Cardiac fibroblast (primary cell): Measurements from ENCODE around the gene SLC7A14.
"Not testable (repeated sequence)": the region's sequence is repeated elsewhere in the genome, so short reads cannot be mapped to it uniquely, and the experiment has no call there.

Source experiments
- DNase-seq, 2 donors: peaks; one replicate each; pipeline versions ENCODE4 v3.0.0 to v3.0.0-alpha.2; 2010; ENCODE audit warnings: low read depth in 2 of 2
- H3K4me3 ChIP-seq, 2 donors: replicated peaks in 1 of 2; 1 replicate in 1 of 2; 2 replicates in 1 of 2; pipeline ENCODE4 v1.5.1; 2011; ENCODE audit warnings: low read depth in 2 of 2, low read length in 2 of 2, mild to moderate bottlenecking in 2 of 2, moderate library complexity in 1 of 2
- TF ChIP-seq, protein P1 (sequence below): IDR thresholded peaks from one replicate; pipeline ENCODE4 v1.5.1; 2011; ENCODE audit warnings: low read depth, mild to moderate bottlenecking, low read length, inconsistent platforms

Gene SLC7A14

DNA sequence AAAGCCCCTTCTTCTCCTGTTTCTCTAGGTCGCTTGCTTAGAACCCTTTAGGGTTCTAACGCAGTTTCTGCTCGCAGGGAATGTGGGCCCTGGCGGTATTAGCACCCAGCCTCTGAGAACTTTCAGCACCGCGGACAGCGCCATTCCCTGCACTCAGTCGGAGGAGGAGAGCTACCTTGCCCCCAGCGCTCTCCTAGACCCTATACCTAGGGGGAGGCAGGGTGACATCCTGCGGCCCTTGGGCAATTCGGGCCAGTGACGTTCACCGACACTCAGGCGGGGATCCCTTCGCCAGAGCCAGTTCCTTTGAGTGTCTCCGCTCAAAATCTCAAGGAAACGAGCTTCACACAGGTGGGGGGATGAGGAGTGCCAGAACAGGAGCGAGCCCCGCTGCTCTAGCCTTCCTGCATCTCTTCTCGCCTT lies 1.3 kb downstream of the SLC7A14 start:
- no peak overlapping the region for H3K4me3 ChIP-seq
- DNase-seq = peak; percentile 68
- TF ChIP-seq, protein P1, sequence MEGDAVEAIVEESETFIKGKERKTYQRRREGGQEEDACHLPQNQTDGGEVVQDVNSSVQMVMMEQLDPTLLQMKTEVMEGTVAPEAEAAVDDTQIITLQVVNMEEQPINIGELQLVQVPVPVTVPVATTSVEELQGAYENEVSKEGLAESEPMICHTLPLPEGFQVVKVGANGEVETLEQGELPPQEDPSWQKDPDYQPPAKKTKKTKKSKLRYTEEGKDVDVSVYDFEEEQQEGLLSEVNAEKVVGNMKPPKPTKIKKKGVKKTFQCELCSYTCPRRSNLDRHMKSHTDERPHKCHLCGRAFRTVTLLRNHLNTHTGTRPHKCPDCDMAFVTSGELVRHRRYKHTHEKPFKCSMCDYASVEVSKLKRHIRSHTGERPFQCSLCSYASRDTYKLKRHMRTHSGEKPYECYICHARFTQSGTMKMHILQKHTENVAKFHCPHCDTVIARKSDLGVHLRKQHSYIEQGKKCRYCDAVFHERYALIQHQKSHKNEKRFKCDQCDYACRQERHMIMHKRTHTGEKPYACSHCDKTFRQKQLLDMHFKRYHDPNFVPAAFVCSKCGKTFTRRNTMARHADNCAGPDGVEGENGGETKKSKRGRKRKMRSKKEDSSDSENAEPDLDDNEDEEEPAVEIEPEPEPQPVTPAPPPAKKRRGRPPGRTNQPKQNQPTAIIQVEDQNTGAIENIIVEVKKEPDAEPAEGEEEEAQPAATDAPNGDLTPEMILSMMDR = no peak

DNA sequence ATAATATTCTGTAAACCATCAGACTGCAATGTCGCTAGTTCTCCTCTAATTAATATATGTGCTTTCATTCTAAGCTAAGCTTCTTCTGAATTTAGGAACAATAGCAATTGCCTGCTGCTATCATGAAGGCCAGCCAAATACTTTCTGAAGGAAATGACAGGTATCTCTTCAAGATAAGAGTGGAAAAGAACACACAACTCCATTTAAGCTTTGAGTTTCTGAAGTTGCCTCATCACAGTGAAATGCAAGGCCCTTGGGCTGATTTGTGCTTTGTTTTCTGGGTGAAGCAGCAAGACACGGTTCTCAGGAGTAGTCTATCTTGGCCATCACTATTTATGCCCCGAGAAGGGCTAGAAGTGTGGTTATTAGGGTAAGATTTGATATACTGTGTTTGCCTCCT lies 6.2 kb downstream of the SLC7A14 start:
- TF ChIP-seq, protein P1 = no peak
- DNase-seq = no peak
- H3K4me3 ChIP-seq = no peak overlapping the region

GRCh38 chr3:170572665-170573253 lies 13.1 kb downstream of the SLC7A14 start:
- DNase-seq = peak; percentile 66 to 90
- H3K4me3 ChIP-seq = no peak overlapping the region

DNA sequence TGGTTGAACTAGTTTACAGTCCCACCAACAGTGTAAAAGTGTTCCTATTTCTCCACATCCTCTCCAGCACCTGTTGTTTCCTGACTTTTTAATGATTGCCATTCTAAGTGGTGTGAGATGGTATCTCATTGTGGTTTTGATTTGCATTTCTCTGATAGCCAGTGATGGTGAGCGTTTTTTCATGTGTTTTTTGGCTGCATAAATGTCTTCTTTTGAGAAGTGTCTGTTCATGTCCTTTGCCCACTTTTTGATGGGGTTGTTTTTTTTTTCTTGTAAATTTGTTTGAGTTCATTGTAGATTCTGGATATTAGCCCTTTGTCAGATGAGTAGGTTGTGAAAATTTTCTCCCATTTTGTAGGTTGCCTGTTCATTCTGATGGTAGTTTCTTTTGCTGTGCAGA lies 18.3 kb downstream of the SLC7A14 start:
- DNase-seq, H3K4me3 ChIP-seq: not testable (repeated sequence)

More at GRCh38 chr3:170572665-170573253, 13.1 kb downstream of the SLC7A14 start:
- TF ChIP-seq, protein P1 = no peak

- TF ChIP-seq, protein P1 = no peak
- no peak for DNase-seq
- no peak overlapping the region for H3K4me3 ChIP-seq
These were observed 19.5 kb downstream of the SLC7A14 start for GRCh38 chr3:170566413-170566812.

DNA sequence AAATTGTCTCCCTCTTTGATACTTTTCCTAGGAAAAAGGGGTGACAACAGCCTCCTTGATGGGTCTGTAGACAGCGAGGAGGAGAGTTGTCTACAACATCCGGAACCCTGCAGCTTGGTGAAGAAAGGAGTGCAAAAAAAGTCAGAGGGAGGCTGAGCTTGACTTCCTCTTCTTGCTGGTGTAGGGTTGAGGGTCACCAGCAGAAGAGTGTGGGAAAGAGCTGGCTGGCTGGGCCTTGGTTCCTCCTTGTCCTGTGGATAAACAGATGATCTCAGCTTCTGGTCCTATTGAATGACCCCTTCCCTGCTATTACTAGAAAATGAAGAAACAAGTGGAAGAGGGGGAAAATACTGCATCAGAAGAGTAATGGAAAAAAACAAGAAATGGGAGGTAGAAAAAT lies 20.4 kb downstream of the SLC7A14 start:
- TF ChIP-seq, protein P1 = no peak
- DNase-seq = no peak
- no peak overlapping the region for H3K4me3 ChIP-seq

DNA sequence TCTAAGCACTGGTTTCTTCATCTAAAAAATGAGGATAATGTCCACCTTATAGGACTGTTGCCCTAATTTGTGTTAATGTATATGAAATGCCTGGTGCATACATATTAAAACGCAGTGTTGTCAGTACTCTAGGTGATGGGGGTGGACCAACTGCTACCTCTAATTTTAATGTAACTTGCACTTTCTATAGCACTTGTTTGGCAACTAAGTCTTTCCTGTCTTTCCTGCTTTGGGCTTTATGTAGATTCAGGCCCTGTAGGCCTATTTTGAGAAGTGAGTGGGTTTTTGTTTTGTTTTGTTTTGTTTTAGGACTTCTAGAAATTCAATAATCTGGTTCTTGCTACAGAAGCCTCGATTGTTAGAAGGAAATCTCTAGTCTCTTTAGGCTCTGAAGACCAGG lies 21.2 kb downstream of the SLC7A14 start:
- DNase-seq = no peak
- no peak overlapping the region for H3K4me3 ChIP-seq
- TF ChIP-seq, protein P1 = no peak
